ENCODE data around the gene ZNF583. TPM values are rescaled to one million over a fixed set of nuclear protein-coding genes. Genes with fewer than 3 reads are reported as not detected.

The ZNF583 gene
- total and polyA plus RNA-seq, 9 of the 15 experiments (the other 6 are each of a cell fraction or from before 2014, with no cell fraction given), result 0.92 to 6.7 (median 3.0) TPM

GRCh38 chr19:56403764-56404704 is at the start of gene ZNF583 (continued):
- TF ChIP-seq SREBF1 (IDR thresholded peaks at IDR 0.05; ENCODE audit: borderline replicate concordance, low read depth, low read length), result no peak
- TF ChIP-seq C11orf30 (IDR thresholded peaks at IDR 0.05; ENCODE audit: low read depth), result 0 out of 2 replicates have a peak, but pooled peaks have one; percentile 7
- no peak for TF ChIP-seq HOXB6 (CRISPR knock-in tag; IDR thresholded peaks at IDR 0.05; ENCODE audit: borderline replicate concordance)
- TF ChIP-seq ZNF3 (CRISPR knock-in tag; IDR thresholded peaks at IDR 0.05), result no peak
- TF ChIP-seq CREM (IDR thresholded peaks at IDR 0.05; ENCODE audit: low read depth), result peak; percentile 72
- TF ChIP-seq BCL6 (CRISPR knock-in tag; IDR thresholded peaks at IDR 0.05), result no peak
- TF ChIP-seq ZNF408 (CRISPR knock-in tag; IDR thresholded peaks at IDR 0.05; ENCODE audit: low read depth), result no peak
- TF ChIP-seq FOXK1 (CRISPR knock-in tag; IDR thresholded peaks at IDR 0.05; ENCODE audit: borderline replicate concordance), result no peak
- TF ChIP-seq HDAC2 (IDR thresholded peaks at IDR 0.05), result 0 out of 2 replicates have a peak, but pooled peaks have one; percentile 37
- TF ChIP-seq TFAP4 (CRISPR knock-in tag; IDR thresholded peaks at IDR 0.05; ENCODE audit: borderline replicate concordance), result peak; percentile 85
- no peak for TF ChIP-seq E2F4 (CRISPR knock-in tag; IDR thresholded peaks at IDR 0.05; ENCODE audit: low read depth)
- TF ChIP-seq SIN3B (IDR thresholded peaks at IDR 0.05; ENCODE audit: low read depth), result no peak
- no peak for TF ChIP-seq ASH1L (IDR thresholded peaks at IDR 0.05; ENCODE audit: borderline replicate concordance, low read depth, partially characterized antibody)
- TF ChIP-seq USF1 (CRISPR knock-in tag; IDR thresholded peaks at IDR 0.05), result no peak
- peak; percentile 64 for TF ChIP-seq RB1 (IDR thresholded peaks at IDR 0.05; ENCODE audit: low read depth)
- no peak for TF ChIP-seq PYGO2 (tag; IDR thresholded peaks at IDR 0.05)
- no peak for TF ChIP-seq IFI16 (CRISPR knock-in tag; IDR thresholded peaks at IDR 0.05)
- TF ChIP-seq ZBTB17 (CRISPR knock-in tag; IDR thresholded peaks at IDR 0.05), result no peak; the same call in 1 of the 2 replicates
- TF ChIP-seq CEBPZ (IDR thresholded peaks at IDR 0.05; ENCODE audit: borderline replicate concordance, low read depth, low read length), result no peak
- TF ChIP-seq SRSF1 (IDR thresholded peaks at IDR 0.05; ENCODE audit: low read depth, low read length), result no peak
